ENCODE results near the gene DCTN2.

GRCh38 chr12:57552306-57552651, 5.3 kb upstream of the DCTN2 start:
- TF ChIP-seq MAX (IDR thresholded peaks at IDR 0.05) (no peak), CTCF (IDR thresholded peaks at IDR 0.05) (no peak), POLR2A (IDR thresholded peaks at IDR 0.05; ENCODE audit: low read length) (no peak), RAD21 (conservative IDR thresholded peaks at IDR 0.05 in 1 of 2, IDR thresholded peaks at IDR 0.05 in 1 of 2) (no peak), SMC3 (IDR thresholded peaks at IDR 0.05) (no peak), CBX2 (IDR thresholded peaks at IDR 0.05; ENCODE audit: borderline replicate concordance, low read depth) (no peak), ESRRA (IDR thresholded peaks at IDR 0.05; ENCODE audit: borderline replicate concordance, low read length) (no peak), JUNB (IDR thresholded peaks at IDR 0.05) (no peak), JUN (IDR thresholded peaks at IDR 0.05) (no peak), EP300 (IDR thresholded peaks at IDR 0.05) (no peak)
- TF ChIP-seq, protein P1, sequence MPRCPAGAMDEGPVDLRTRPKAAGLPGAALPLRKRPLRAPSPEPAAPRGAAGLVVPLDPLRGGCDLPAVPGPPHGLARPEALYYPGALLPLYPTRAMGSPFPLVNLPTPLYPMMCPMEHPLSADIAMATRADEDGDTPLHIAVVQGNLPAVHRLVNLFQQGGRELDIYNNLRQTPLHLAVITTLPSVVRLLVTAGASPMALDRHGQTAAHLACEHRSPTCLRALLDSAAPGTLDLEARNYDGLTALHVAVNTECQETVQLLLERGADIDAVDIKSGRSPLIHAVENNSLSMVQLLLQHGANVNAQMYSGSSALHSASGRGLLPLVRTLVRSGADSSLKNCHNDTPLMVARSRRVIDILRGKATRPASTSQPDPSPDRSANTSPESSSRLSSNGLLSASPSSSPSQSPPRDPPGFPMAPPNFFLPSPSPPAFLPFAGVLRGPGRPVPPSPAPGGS (IDR thresholded peaks at IDR 0.05), result no peak

Data from A549 (cell line).